ENCODE data around the gene H6PD.

Gene H6PD

GRCh38 chr1:9279172-9279840 lies 44.7 kb downstream of the H6PD start:
- DNase-seq (ENCODE audit: low read depth) = no peak

- DNase-seq (ENCODE audit: low read depth) = peak; percentile 57
Observed at GRCh38 chr1:9280015-9280860, 45.7 kb downstream of the H6PD start.

DNA sequence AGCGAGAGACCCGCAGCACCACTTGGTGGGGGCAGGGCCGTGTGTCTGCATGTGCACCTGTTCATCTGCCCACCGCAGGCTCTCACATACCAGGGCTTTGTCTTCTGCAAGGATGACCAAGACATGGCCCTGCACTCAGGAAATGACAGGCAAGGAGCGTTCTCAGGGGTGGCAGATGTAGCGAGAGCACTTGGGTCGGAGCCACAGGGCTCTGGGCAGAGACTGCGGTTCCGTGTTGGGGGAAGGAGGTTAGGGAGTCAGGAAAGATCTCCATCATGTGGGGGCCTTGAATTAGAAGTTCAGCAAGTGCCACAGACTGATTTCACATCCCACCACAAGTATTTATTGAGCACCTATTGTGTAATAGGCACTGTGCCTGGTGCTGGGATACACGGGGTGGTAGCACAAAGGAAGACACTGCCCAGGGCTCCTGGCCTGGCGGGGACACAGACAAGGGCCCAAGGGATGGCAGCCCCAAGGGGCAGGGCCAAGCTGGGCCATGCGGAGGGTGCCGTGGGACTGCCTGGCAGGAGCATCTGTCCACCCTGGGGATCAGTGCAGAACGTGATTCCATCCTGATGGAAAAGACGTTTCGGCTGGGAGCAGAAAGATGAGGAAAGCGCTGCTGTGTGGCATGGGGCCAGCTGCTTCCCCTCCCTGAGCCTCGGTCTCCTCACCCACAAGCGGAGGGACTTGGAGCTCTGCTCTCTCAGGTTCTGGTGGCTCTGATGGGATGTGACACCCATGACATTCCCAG lies 46.7 kb downstream of the H6PD start:
- no peak for DNase-seq (ENCODE audit: low read depth)

GRCh38 chr1:9281908-9282695 lies 47.5 kb downstream of the H6PD start:
- DNase-seq (ENCODE audit: low read depth) = no peak

DNA sequence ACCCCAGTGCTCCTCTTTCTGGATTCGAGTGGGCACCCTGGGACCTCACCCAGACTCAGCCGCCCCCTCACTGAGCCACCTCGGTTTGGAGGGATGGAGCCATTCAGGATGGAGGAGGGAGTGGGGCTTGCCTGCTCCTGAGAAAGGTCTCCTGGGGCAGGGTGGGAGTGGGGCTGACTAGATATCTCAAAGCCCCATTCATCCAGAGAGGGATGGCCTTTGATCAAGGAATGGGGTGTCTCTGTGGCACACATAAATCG lies 48.1 kb downstream of the H6PD start:
- no peak for DNase-seq (ENCODE audit: low read depth)

- no peak for DNase-seq (ENCODE audit: low read depth)
Observed at GRCh38 chr1:9284061-9284460, 49.5 kb downstream of the H6PD start.

GRCh38 chr1:9286556-9286955 lies 52.0 kb downstream of the H6PD start:
- DNase-seq (ENCODE audit: low read depth) = no peak

GRCh38 chr1:9289090-9289534 lies 54.5 kb downstream of the H6PD start:
- peak; percentile 72 for DNase-seq (ENCODE audit: low read depth)

- no peak for DNase-seq (ENCODE audit: low read depth)
Observed at GRCh38 chr1:9289711-9290485, 55.3 kb downstream of the H6PD start.

DNA sequence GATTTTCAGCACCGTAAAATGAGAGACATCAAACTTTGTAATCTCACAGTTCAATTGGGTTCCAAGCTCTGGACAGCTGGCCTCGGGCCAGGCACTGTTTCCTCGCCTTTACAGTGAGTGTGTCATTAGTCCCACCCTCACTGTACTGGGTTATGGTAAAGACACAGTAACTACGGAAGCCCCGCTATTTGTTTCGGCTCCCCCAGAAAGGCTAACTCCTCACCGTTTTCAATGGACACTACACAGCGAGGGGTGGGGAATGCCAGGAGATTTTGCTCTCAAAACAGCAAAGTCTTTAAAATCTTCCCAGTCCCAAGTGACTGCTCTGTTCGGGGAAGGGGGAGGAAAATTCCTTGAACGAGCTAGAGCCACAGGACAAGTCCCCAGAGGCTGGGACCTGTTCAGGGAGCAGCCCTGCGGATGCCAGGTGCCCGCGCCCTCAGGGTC lies 57.4 kb downstream of the H6PD start:
- no peak for DNase-seq (ENCODE audit: low read depth)

DNA sequence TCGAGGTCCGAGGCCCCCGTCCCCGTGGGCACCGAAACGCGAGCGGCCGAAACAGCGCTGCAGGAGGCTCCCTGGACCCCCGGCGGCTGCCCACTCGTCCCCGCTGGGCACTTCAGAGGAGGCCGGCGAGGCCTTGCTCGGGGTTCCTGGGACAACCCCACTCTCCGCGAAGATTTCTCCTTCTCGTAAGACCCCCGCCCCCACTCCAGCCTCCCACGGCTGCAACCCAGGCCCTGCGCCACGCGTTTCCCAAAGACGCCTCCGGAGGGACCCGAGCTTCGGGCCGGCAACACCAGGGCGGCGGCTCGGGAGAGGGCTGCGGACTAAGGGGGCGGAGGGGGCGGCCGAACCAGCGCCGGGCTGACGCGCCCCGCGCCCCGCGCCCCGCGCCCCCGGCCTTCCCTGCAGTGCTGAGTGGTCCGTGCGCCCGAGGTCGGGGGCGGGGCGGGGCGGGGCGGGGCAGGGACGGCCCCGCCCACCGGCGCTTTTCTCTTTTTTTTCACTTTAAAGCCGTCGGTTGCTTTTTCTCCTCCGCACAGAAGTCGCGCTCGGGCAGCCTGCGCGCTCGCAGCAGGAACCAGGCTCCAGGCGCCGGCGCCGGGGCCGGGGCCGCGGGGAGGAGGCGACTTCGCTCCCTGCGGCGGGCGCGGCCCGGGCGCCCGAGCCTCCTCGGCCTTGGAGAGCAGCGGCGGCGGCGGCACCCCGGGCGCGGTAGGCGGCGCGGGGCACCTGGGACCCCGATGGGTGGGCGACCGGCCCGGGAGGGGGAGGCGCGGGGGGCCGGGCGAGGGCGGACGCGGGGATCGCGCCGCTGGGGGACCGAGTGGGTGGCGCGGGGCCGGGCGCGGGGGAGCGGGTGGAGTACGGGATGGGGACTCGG lies 58.0 kb downstream of the H6PD start, which contains the start of gene SPSB1:
TSS of gene SPSB1 (plus strand) at position 534 of the 880 bp plus-strand sequence. CDS start 62,998 bp downstream, outside the sequence.
- DNase-seq (ENCODE audit: low read depth) = peak; percentile 35

DNA sequence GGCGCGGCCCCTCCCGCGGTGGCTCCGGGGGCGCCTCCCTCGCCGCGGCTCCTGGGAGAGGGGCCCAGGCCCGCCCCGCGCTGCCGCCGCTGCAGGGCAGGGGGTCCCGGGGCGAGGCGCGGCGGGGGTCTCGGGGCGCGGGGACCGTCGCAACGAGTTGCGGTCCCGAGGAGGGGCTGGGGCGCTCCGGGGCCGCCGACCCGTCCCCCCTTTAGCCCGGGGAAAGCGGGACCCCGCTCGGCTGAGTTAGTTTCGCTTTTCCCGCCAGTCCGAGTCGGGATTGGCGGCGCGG lies 58.6 kb downstream of the H6PD start:
- no peak for DNase-seq (ENCODE audit: low read depth)

- DNase-seq (ENCODE audit: low read depth) = no peak
Observed at GRCh38 chr1:9293533-9294404, 59.2 kb downstream of the H6PD start.

- DNase-seq (ENCODE audit: low read depth) = no peak
Observed at GRCh38 chr1:9294405-9294773, 59.8 kb downstream of the H6PD start.

- DNase-seq (ENCODE audit: low read depth) = no peak
Observed at GRCh38 chr1:9294910-9295636, 60.5 kb downstream of the H6PD start.

- DNase-seq (ENCODE audit: low read depth) = no peak
Observed at GRCh38 chr1:9295884-9296283, 61.3 kb downstream of the H6PD start.

GRCh38 chr1:9296850-9297249 lies 62.3 kb downstream of the H6PD start:
- DNase-seq (ENCODE audit: low read depth) = no peak

GRCh38 chr1:9297831-9298230 lies 63.3 kb downstream of the H6PD start:
- DNase-seq (ENCODE audit: low read depth) = no peak

GRCh38 chr1:9298282-9298681 lies 63.7 kb downstream of the H6PD start:
- DNase-seq (ENCODE audit: low read depth) = no peak

All from stimulated activated CD8-positive, alpha-beta memory T cell treated with anti-CD3 and anti-CD28 coated beads, Interleukin-4, amount 100 ng/mL, for 24 hours (primary cell).